GM23338 (cell line): Measurements from ENCODE around the gene GADL1. TPM values are rescaled to one million over a fixed set of nuclear protein-coding genes. Genes with fewer than 3 reads are reported as not detected.

Experiments used
- ATAC-seq: fragments of 200-7000 bp; cut with Tn5 transposase; 3 replicates; pipeline ENCODE4 v1.9.1; 2020
- DNase-seq: peaks from one replicate; pipeline ENCODE4 v3.0.0-alpha.2; 2015; ENCODE audit warnings: low spot score
- H2AFZ ChIP-seq: fragments of 200-600 bp; sonication (generic); 2 replicates; pipeline ENCODE4 v1.8.0; 2016; ENCODE audit warnings: antibody characterized with exemption, mild to moderate bottlenecking, moderate library complexity
- H3F3A ChIP-seq: fragments of 200-600 bp; sonication (generic); replicated peaks from 2 replicates; pipeline ENCODE4 v1.8.0; 2017; ENCODE audit warnings: antibody characterized with exemption, mixed run types, low read depth
- H3K27ac ChIP-seq: fragments of 200-600 bp; sonication (generic); 2 replicates; pipeline ENCODE4 v1.6.1; 2016; ENCODE audit warnings: low read depth
- H3K27me3 ChIP-seq: fragments of 200-600 bp; sonication (generic); 2 replicates; pipeline ENCODE4 v1.8.0; 2016; ENCODE audit warnings: mild to moderate bottlenecking, mixed run types, moderate library complexity; ENCODE audit not compliant: insufficient read depth
- H3K36me3 ChIP-seq: fragments of 200-600 bp; sonication (generic); 2 replicates; pipeline ENCODE4 v1.8.0; 2016; ENCODE audit warnings: mild to moderate bottlenecking; ENCODE audit not compliant: insufficient read depth
- H3K4me1 ChIP-seq: fragments of 200-600 bp; sonication (generic); 2 replicates; pipeline ENCODE4 v1.8.0; 2016; ENCODE audit warnings: mild to moderate bottlenecking, moderate library complexity; ENCODE audit not compliant: insufficient read depth
- H3K4me2 ChIP-seq: fragments of 200-600 bp; sonication (generic); 2 replicates; pipeline ENCODE4 v1.7.1; 2017; ENCODE audit warnings: mixed run types
- H3K4me3 ChIP-seq: fragments of 200-600 bp; sonication (generic); 2 replicates; pipeline ENCODE4 v1.6.1; 2016; ENCODE audit warnings: mixed run types
- H3K79me2 ChIP-seq: fragments of 200-600 bp; sonication (generic); replicated peaks from 2 replicates; pipeline ENCODE4 v1.8.0; 2017; ENCODE audit warnings: mild to moderate bottlenecking; ENCODE audit not compliant: insufficient read depth
- H3K9me2 ChIP-seq: fragments of 200-600 bp; sonication (generic); 2 replicates; pipeline ENCODE4 v1.8.0; 2017; ENCODE audit not compliant: insufficient read depth
- H4K20me1 ChIP-seq: fragments of 200-600 bp; sonication (generic); replicated peaks from 2 replicates; pipeline ENCODE4 v1.8.0; 2017; ENCODE audit warnings: mild to moderate bottlenecking; ENCODE audit not compliant: insufficient read depth
- H3K27ac Mint-ChIP-seq: 2 replicates; pipeline ENCODE4 v1.8.0; 2020; ENCODE audit warnings: inconsistent platforms, mild to moderate bottlenecking, moderate library complexity, mixed read lengths
- H3K27me3 Mint-ChIP-seq: 3 replicates; pipeline ENCODE4 v1.8.0; 2022; ENCODE audit warnings: low read depth, mild to moderate bottlenecking, moderate library complexity, mixed read lengths, inconsistent platforms; ENCODE audit not compliant: insufficient read depth, poor library complexity
- H3K36me3 Mint-ChIP-seq: 3 replicates; pipeline ENCODE4 v1.8.0; 2021; ENCODE audit warnings: low read depth, mild to moderate bottlenecking, inconsistent platforms, moderate library complexity, mixed read lengths
- H3K4me1 Mint-ChIP-seq: 3 replicates; pipeline ENCODE4 v1.8.0; 2020; ENCODE audit warnings: mild to moderate bottlenecking, inconsistent platforms, mixed read lengths
- H3K4me3 Mint-ChIP-seq: 3 replicates; pipeline ENCODE4 v1.8.0; 2021; ENCODE audit warnings: moderate library complexity, mild to moderate bottlenecking, inconsistent platforms, mixed read lengths
- H3K9me3 Mint-ChIP-seq: 3 replicates; pipeline ENCODE4 v1.8.0; 2020; ENCODE audit warnings: moderate library complexity, mild to moderate bottlenecking, inconsistent platforms, mixed read lengths
- CREB1 ChIP-seq: fragments of 250-450 bp; sonication (Bioruptor Pico); IDR thresholded peaks from 2 replicates; pipeline ENCODE4 v1.5.0; 2020; ENCODE audit warnings: low read depth, mild to moderate bottlenecking, moderate library complexity
- JUNB ChIP-seq: IDR thresholded peaks from one replicate; pipeline ENCODE4 v1.6.1; 2016; ENCODE audit warnings: antibody characterized with exemption; ENCODE audit not compliant: unreplicated experiment
- NANOG ChIP-seq: IDR thresholded peaks from 2 replicates; pipeline ENCODE4 v1.6.1; 2016; ENCODE audit warnings: antibody characterized with exemption, borderline replicate concordance
- POLR2AphosphoS5 ChIP-seq: IDR thresholded peaks from 2 replicates; pipeline ENCODE4 v1.6.1; 2016; ENCODE audit warnings: antibody characterized with exemption, low read depth
- STAT1 ChIP-seq: IDR thresholded peaks from one replicate; pipeline ENCODE4 v1.6.1; 2016; ENCODE audit warnings: antibody characterized with exemption; ENCODE audit not compliant: unreplicated experiment
- ZNF114 ChIP-seq: fragments of 250-450 bp; sonication (Bioruptor Pico); IDR thresholded peaks from 2 replicates; pipeline ENCODE4 v1.5.0; 2020; ENCODE audit warnings: mild to moderate bottlenecking, moderate library complexity
- ZNF331 ChIP-seq: fragments of 250-450 bp; sonication (Bioruptor Pico); IDR thresholded peaks from 2 replicates; pipeline ENCODE4 v1.5.0; 2020; ENCODE audit warnings: low read depth, mild to moderate bottlenecking, moderate library complexity
- polyA plus RNA-seq: library from polyadenylated mRNA; unstranded; fragments of >200 nt; fragmentation: Nextera tagmentation; extraction: Ambion mirVana; gene quantifications from 2 replicates; pipeline ENCODE4 v1.2.1, GENCODE V29; 2016
- total RNA-seq: library from RNA; depleted of rRNA; stranded (reverse); fragments of >200 nt; shearing (Covaris generic); gene quantifications from 2 replicates; pipeline ENCODE4 v1.2.3, GENCODE V29; 2014
- TF ChIP-seq, protein P1 (sequence below): IDR thresholded peaks from one replicate; pipeline ENCODE4 v1.6.1; 2018; ENCODE audit warnings: antibody characterized with exemption; ENCODE audit not compliant: unreplicated experiment
- TF ChIP-seq, protein P2 (sequence below), 2 experiments: fragments of 200-600 bp in 1 of 2; sonication (generic) in 1 of 2; conservative IDR thresholded peaks; 2 replicates each; pipeline versions ENCODE4 v1.5.1 to v1.6.1; 2016 to 2017; ENCODE audit warnings: antibody characterized with exemption in 2 of 2, low read depth in 2 of 2, mild to moderate bottlenecking in 2 of 2, moderate library complexity in 1 of 2
- TF ChIP-seq, protein P3 (sequence below): fragments of 250-450 bp; sonication (Bioruptor Pico); IDR thresholded peaks from 2 replicates; pipeline ENCODE4 v1.5.0; 2020; ENCODE audit warnings: mild to moderate bottlenecking, moderate library complexity

Gene GADL1
- total and polyA plus RNA-seq, 2 experiments from 2014 or later: 0.35 to 0.50 TPM

DNA sequence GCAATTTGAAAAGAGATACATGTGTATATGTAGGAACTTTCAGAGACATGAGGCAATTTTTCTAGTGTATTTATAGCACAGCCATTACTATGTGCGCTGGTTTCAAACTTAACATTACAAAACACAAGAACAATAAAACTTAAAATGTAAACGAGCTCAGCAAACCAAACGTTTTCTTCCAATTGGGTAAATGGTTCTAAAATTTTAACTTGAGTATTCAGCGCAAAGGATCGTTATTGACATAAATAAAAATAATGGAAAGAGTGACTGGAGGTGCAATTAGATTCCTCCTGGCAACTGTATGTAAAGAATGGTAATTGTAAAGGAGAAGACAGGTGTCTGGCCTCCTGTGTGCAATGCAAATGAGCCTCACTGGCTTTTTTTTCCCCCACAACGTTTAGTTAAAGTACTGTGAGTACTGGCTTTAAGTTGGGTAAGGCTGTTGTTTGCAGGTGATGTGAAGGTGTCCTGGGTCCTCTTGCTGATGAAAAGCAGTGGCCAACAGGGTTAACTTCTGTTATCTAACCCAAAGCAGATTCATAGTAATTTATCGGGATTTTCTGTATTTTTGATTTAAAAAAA, 14.1 kb upstream of the GADL1 start:
- TF ChIP-seq NANOG (peak; percentile 53; the same call in 1 of the 2 replicates), ZNF331 (CRISPR knock-in tag) (no peak), JUNB (no peak), CREB1 (CRISPR knock-in tag) (no peak), POLR2AphosphoS5 (no peak), ZNF114 (CRISPR knock-in tag) (no peak), STAT1 (no peak)
- TF ChIP-seq, protein P1, sequence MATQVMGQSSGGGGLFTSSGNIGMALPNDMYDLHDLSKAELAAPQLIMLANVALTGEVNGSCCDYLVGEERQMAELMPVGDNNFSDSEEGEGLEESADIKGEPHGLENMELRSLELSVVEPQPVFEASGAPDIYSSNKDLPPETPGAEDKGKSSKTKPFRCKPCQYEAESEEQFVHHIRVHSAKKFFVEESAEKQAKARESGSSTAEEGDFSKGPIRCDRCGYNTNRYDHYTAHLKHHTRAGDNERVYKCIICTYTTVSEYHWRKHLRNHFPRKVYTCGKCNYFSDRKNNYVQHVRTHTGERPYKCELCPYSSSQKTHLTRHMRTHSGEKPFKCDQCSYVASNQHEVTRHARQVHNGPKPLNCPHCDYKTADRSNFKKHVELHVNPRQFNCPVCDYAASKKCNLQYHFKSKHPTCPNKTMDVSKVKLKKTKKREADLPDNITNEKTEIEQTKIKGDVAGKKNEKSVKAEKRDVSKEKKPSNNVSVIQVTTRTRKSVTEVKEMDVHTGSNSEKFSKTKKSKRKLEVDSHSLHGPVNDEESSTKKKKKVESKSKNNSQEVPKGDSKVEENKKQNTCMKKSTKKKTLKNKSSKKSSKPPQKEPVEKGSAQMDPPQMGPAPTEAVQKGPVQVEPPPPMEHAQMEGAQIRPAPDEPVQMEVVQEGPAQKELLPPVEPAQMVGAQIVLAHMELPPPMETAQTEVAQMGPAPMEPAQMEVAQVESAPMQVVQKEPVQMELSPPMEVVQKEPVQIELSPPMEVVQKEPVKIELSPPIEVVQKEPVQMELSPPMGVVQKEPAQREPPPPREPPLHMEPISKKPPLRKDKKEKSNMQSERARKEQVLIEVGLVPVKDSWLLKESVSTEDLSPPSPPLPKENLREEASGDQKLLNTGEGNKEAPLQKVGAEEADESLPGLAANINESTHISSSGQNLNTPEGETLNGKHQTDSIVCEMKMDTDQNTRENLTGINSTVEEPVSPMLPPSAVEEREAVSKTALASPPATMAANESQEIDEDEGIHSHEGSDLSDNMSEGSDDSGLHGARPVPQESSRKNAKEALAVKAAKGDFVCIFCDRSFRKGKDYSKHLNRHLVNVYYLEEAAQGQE: no peak
- TF ChIP-seq, protein P2, sequence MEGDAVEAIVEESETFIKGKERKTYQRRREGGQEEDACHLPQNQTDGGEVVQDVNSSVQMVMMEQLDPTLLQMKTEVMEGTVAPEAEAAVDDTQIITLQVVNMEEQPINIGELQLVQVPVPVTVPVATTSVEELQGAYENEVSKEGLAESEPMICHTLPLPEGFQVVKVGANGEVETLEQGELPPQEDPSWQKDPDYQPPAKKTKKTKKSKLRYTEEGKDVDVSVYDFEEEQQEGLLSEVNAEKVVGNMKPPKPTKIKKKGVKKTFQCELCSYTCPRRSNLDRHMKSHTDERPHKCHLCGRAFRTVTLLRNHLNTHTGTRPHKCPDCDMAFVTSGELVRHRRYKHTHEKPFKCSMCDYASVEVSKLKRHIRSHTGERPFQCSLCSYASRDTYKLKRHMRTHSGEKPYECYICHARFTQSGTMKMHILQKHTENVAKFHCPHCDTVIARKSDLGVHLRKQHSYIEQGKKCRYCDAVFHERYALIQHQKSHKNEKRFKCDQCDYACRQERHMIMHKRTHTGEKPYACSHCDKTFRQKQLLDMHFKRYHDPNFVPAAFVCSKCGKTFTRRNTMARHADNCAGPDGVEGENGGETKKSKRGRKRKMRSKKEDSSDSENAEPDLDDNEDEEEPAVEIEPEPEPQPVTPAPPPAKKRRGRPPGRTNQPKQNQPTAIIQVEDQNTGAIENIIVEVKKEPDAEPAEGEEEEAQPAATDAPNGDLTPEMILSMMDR (conservative IDR thresholded peaks at IDR 0.05; ENCODE audit: low read depth in 2 of 2): no peak
- TF ChIP-seq, protein P3, sequence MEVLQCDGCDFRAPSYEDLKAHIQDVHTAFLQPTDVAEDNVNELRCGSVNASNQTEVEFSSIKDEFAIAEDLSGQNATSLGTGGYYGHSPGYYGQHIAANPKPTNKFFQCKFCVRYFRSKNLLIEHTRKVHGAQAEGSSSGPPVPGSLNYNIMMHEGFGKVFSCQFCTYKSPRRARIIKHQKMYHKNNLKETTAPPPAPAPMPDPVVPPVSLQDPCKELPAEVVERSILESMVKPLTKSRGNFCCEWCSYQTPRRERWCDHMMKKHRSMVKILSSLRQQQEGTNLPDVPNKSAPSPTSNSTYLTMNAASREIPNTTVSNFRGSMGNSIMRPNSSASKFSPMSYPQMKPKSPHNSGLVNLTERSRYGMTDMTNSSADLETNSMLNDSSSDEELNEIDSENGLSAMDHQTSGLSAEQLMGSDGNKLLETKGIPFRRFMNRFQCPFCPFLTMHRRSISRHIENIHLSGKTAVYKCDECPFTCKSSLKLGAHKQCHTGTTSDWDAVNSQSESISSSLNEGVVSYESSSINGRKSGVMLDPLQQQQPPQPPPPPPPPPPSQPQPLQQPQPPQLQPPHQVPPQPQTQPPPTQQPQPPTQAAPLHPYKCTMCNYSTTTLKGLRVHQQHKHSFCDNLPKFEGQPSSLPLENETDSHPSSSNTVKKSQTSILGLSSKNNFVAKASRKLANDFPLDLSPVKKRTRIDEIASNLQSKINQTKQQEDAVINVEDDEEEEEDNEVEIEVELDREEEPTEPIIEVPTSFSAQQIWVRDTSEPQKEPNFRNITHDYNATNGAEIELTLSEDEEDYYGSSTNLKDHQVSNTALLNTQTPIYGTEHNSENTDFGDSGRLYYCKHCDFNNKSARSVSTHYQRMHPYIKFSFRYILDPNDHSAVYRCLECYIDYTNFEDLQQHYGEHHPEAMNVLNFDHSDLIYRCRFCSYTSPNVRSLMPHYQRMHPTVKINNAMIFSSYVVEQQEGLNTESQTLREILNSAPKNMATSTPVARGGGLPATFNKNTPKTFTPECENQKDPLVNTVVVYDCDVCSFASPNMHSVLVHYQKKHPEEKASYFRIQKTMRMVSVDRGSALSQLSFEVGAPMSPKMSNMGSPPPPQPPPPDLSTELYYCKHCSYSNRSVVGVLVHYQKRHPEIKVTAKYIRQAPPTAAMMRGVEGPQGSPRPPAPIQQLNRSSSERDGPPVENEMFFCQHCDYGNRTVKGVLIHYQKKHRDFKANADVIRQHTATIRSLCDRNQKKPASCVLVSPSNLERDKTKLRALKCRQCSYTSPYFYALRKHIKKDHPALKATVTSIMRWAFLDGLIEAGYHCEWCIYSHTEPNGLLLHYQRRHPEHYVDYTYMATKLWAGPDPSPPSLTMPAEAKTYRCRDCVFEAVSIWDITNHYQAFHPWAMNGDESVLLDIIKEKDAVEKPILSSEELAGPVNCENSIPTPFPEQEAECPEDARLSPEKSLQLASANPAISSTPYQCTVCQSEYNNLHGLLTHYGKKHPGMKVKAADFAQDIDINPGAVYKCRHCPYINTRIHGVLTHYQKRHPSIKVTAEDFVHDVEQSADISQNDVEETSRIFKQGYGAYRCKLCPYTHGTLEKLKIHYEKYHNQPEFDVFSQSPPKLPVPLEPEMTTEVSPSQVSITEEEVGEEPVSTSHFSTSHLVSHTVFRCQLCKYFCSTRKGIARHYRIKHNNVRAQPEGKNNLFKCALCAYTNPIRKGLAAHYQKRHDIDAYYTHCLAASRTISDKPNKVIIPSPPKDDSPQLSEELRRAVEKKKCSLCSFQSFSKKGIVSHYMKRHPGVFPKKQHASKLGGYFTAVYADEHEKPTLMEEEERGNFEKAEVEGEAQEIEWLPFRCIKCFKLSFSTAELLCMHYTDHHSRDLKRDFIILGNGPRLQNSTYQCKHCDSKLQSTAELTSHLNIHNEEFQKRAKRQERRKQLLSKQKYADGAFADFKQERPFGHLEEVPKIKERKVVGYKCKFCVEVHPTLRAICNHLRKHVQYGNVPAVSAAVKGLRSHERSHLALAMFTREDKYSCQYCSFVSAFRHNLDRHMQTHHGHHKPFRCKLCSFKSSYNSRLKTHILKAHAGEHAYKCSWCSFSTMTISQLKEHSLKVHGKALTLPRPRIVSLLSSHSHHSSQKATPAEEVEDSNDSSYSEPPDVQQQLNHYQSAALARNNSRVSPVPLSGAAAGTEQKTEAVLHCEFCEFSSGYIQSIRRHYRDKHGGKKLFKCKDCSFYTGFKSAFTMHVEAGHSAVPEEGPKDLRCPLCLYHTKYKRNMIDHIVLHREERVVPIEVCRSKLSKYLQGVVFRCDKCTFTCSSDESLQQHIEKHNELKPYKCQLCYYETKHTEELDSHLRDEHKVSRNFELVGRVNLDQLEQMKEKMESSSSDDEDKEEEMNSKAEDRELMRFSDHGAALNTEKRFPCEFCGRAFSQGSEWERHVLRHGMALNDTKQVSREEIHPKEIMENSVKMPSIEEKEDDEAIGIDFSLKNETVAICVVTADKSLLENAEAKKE (CRISPR knock-in tag): peak; percentile 48; the same call in 1 of the 2 replicates
- no peak overlapping the region for H3K27ac ChIP-seq
- H3K27ac Mint-ChIP-seq: no peak overlapping the region
- H3K4me2 ChIP-seq: peak overlapping the region; percentile 49
- no peak overlapping the region for H3K4me3 ChIP-seq
- no peak overlapping the region for H3K4me3 Mint-ChIP-seq
- no peaks in the 10 kb centered on the region for H3K27me3 Mint-ChIP-seq
- H3K9me2 ChIP-seq: peaks cover 15% of the 10 kb centered on the region
- peak; percentile 49 for DNase-seq
- no peaks in the 10 kb centered on the region for H3K27me3 ChIP-seq
- no peaks in the 10 kb centered on the region for H3K36me3 ChIP-seq
- no peaks in the 10 kb centered on the region for H3K79me2 ChIP-seq
- H3K36me3 Mint-ChIP-seq: no peaks in the 10 kb centered on the region
- ATAC-seq: peak; percentile 57
- peaks cover 29% of the 10 kb centered on the region for H3K4me1 ChIP-seq
- H4K20me1 ChIP-seq: no peaks in the 10 kb centered on the region
- H3K9me3 Mint-ChIP-seq: no peaks in the 10 kb centered on the region
- H2AFZ ChIP-seq: no peak overlapping the region
- peaks cover 25% of the 10 kb centered on the region for H3K4me1 Mint-ChIP-seq
- no peaks in the 10 kb centered on the region for H3F3A ChIP-seq
